Measurements from ENCODE around the gene SNAPC4. TPM values are rescaled to one million over a fixed set of nuclear protein-coding genes. Genes with fewer than 3 reads are reported as not detected.
"Not testable (repeated sequence)": the region's sequence is repeated elsewhere in the genome, so short reads cannot be mapped to it uniquely, and the experiment has no call there.

The SNAPC4 gene
- total RNA-seq, 2 experiments from 2014 or later: 25.2 to 28.0 TPM

DNA sequence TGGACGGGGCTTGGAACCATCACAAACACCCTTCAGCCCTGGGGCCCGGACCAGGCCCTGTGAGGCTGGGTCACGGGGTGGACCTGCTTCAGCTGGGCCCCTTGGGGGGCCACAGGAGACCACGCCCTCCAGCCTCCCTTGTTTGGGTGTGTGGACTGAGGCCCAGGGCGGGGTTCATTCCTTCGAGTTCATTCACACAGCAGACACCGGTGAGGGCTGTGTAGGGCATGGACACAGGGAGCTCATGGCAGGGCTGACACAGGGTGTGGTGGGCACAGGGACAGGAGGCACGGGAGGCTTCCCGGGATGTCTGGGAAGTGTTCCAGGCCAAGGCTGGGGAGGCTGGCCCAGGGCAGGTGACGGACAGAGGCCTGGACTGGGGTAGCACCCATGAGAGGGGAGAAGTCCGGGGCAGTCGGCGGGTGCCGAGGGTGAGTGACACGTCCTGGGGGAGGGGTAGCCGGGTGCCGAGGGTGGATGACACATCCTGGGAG, 45.3 kb downstream of the SNAPC4 start:
- Mint-ChIP-seq H3K9me3 (no peaks in the 10 kb centered on the region), H3K4me1 (no peaks in the 10 kb centered on the region), H3K36me3 (no peaks in the 10 kb centered on the region), H3K27ac (no peak overlapping the region), H3K4me3 (no peak overlapping the region), H3K27me3 (no peaks in the 10 kb centered on the region)
- no peak for DNase-seq

GRCh38 chr9:136353757-136354488, 46.0 kb downstream of the SNAPC4 start:
- no peak overlapping the region for H3K27ac Mint-ChIP-seq
- no peak overlapping the region for H3K4me3 Mint-ChIP-seq
- no peak for DNase-seq
- no peaks in the 10 kb centered on the region for H3K4me1 Mint-ChIP-seq
- H3K27me3 Mint-ChIP-seq: no peaks in the 10 kb centered on the region
- H3K36me3 Mint-ChIP-seq: no peaks in the 10 kb centered on the region
- no peaks in the 10 kb centered on the region for H3K9me3 Mint-ChIP-seq

DNA sequence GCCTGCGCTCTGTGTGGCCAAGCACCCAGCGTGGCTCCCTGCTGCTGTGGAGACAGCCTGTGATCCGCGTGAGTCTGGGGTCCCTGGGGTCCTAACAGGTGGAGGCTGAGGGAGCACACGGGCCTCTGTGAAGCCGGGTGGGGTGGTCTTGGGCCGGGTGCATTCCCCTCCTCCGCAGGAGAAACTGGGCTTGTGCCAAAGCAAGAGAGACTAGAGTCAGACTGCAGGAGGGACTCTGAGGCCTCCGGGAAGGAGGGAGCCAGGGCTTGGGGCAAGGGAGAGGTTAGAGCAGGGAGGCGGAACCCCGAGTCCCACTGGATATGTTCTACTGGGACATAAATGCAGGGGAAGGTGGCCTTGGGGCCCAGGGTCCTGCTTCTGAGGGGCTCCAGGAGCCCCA, 46.9 kb downstream of the SNAPC4 start:
- no peaks in the 10 kb centered on the region for H3K36me3 Mint-ChIP-seq
- DNase-seq: no peak
- no peaks in the 10 kb centered on the region for H3K4me1 Mint-ChIP-seq
- no peak overlapping the region for H3K27ac Mint-ChIP-seq
- H3K27me3 Mint-ChIP-seq: no peaks in the 10 kb centered on the region
- H3K9me3 Mint-ChIP-seq: no peaks in the 10 kb centered on the region
- no peak overlapping the region for H3K4me3 Mint-ChIP-seq

GRCh38 chr9:136352682-136353081, 47.3 kb downstream of the SNAPC4 start:
- no peaks in the 10 kb centered on the region for H3K4me1 Mint-ChIP-seq
- H3K36me3 Mint-ChIP-seq: no peaks in the 10 kb centered on the region
- no peak overlapping the region for H3K27ac Mint-ChIP-seq
- peak overlapping the region; percentile 51 for H3K4me3 Mint-ChIP-seq
- H3K9me3 Mint-ChIP-seq: no peaks in the 10 kb centered on the region
- no peaks in the 10 kb centered on the region for H3K27me3 Mint-ChIP-seq
- DNase-seq: no peak

DNA sequence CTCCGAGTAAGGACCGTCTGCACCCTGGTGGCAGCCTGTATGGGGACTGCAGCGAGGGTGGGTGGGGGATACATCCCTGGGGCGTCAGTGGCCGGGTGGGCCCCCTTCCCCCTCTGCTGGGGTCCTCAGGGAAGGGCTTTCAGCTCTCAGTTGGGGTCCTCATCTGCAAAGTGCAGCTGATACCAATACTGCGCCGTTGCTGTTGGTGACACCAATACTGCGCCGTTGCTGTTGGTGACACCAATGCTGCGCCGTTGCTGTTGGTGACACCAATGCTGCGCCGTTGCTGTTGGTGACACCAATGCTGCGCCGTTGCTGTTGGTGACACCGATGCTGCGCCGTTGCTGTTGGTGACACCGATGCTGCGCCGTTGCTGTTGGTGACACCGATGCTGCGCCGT, 48.1 kb downstream of the SNAPC4 start:
- not testable (repeated sequence) for DNase-seq, H3K27ac Mint-ChIP-seq, H3K27me3 Mint-ChIP-seq, H3K4me3 Mint-ChIP-seq, H3K36me3 Mint-ChIP-seq, H3K4me1 Mint-ChIP-seq, H3K9me3 Mint-ChIP-seq

DNA sequence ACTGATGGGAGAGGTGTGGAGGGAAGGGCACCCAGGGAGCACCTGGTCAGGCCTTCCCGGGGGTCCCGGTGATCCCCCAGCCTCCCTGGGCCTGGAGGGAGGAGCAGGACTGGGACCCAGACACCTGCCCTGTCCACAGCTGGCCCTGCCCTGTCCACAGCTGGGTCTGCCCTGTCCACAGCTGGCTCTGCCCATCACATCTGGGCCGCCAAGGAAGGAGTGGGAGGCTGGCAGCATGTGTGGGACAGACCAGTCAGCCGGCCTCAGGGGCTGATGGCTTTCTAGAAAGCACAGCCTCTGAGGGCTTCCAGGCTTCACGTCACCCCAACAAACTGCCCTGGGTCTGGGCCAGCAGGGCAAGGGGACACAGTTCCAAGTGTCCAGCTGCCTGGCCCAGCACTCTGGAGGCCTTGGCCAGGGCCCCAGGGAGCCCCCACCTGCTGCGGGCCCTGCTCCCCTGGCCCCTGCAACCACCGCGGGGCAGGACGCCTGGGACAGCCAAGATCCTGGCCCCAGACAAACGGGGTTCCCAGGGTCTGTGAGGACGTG, 48.6 kb downstream of the SNAPC4 start:
- no peak for DNase-seq
- H3K9me3 Mint-ChIP-seq: no peaks in the 10 kb centered on the region
- H3K4me3 Mint-ChIP-seq: no peak overlapping the region
- H3K4me1 Mint-ChIP-seq: no peaks in the 10 kb centered on the region
- H3K27me3 Mint-ChIP-seq: no peaks in the 10 kb centered on the region
- H3K36me3 Mint-ChIP-seq: no peaks in the 10 kb centered on the region
- H3K27ac Mint-ChIP-seq: no peak overlapping the region

Other genes starting within 250 kb of the SNAPC4 start
- not detected for gene LHX3, start 195.0 kb downstream of the SNAPC4 start, total RNA-seq
- gene QSOX2, start 154.4 kb downstream of the SNAPC4 start, total RNA-seq: 10 to 100 TPM; 17.0 to 18.3 TPM
- gene CCDC187, start 96.1 kb downstream of the SNAPC4 start, total RNA-seq: not detected
- 10 to 100 TPM in 1 of 2 experiments, 1 to 10 TPM in 1; 9.1 to 11.0 TPM for gene GPSM1, start 72.6 kb downstream of the SNAPC4 start, total RNA-seq
- 10 to 100 TPM; 24.9 to 26.2 TPM for gene DNLZ, start 36.4 kb downstream of the SNAPC4 start, total RNA-seq
- 1 to 10 TPM; 1.5 to 1.8 TPM for gene CARD9, start 26.5 kb downstream of the SNAPC4 start, total RNA-seq
- 10 to 100 TPM; 55.4 to 58.2 TPM for gene ENTR1, start 10.4 kb upstream of the SNAPC4 start, total RNA-seq
- 100 to 1,000 TPM; 124 to 130 TPM for gene PMPCA, start 10.5 kb upstream of the SNAPC4 start, total RNA-seq
- 10 to 100 TPM; 10.9 to 12.1 TPM for gene INPP5E, start 39.7 kb upstream of the SNAPC4 start, total RNA-seq
- gene SEC16A, start 82.9 kb upstream of the SNAPC4 start, total RNA-seq: 10 to 100 TPM; 69.4 to 71.2 TPM
- gene NOTCH1, start 145.9 kb upstream of the SNAPC4 start, total RNA-seq: 10 to 100 TPM; 48.2 to 51.6 TPM

All from activated naive CD8-positive, alpha-beta T cell treated with anti-CD3 and anti-CD28 coated beads for 36 hours (primary cell).